ENCODE results near the gene TIAM1.

DNA sequence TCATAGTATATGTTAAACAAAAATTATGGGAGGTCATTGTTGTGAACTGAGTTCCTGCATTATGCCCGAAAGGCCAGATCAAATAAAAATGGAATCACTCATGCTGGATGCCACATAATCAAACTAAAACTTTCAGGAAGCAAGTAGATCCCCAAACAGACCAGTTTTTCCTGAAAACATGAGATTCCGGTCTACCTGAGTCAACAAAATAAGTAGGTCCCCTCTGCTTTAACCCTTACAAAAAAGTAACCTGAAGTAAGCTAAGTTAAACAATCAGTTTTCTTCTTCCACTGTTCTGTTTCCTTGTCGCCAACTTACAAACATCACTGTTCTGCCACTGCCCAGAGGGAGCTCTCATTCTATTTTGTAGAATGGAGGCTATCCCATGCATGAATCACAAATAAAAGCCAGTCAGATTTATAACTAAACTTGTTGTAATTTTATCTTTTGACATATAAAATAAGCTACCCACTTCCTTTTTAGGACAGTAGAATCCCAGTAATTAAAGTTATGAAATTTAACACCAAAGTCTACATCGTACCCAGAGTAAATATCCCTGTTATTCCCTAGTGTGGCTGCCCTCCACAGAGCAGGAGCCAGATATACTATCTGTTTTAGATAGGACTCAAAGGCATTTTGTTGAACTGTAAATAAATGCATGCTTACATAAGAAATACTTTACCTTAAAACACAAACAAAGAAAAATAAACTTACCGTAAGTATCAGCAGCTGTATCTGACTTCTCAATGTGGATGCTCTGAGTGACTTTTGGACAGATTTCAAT, 149.4 kb downstream of the TIAM1 start:
- no peak for TF ChIP-seq EZH2 (IDR thresholded peaks at IDR 0.05; ENCODE audit: low read depth)
- TF ChIP-seq, protein P1, sequence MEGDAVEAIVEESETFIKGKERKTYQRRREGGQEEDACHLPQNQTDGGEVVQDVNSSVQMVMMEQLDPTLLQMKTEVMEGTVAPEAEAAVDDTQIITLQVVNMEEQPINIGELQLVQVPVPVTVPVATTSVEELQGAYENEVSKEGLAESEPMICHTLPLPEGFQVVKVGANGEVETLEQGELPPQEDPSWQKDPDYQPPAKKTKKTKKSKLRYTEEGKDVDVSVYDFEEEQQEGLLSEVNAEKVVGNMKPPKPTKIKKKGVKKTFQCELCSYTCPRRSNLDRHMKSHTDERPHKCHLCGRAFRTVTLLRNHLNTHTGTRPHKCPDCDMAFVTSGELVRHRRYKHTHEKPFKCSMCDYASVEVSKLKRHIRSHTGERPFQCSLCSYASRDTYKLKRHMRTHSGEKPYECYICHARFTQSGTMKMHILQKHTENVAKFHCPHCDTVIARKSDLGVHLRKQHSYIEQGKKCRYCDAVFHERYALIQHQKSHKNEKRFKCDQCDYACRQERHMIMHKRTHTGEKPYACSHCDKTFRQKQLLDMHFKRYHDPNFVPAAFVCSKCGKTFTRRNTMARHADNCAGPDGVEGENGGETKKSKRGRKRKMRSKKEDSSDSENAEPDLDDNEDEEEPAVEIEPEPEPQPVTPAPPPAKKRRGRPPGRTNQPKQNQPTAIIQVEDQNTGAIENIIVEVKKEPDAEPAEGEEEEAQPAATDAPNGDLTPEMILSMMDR (conservative IDR thresholded peaks at IDR 0.05): no peak

All from PC-9 (cell line).